ENCODE measurements around the gene PPIL1. TPM values are rescaled to one million over a fixed set of nuclear protein-coding genes. Genes with fewer than 3 reads are reported as not detected.
A peak's percentile ranks its signal among the peaks of the same experiment; 100 is the strongest.

Gene PPIL1
- total and polyA plus RNA-seq, 8 donors = 0.87 to 33.7 (median 17.1) TPM; not detected in 1

- intact Hi-C loops (cut with DNase I; ENCODE audit: low total_unique reads) = no loop called here
- WGBS, 5 donors = 76 to 89% (median 83%) methylated on average over 6 of the region's 6 CpGs
- peak overlapping the region in 3 of 5 donors; percentile 20 to 54 (median 42) for H3K27ac ChIP-seq
- DNase-seq = peak in 1 of 2 donors; percentile 34
- no peak for TF ChIP-seq POLR2A (IDR thresholded peaks at IDR 0.05)
- TF ChIP-seq EP300 (IDR thresholded peaks at IDR 0.05) = no peak
- no peak for TF ChIP-seq POLR2AphosphoS5 (IDR thresholded peaks at IDR 0.05)
- no peak for TF ChIP-seq CTCF (IDR thresholded peaks at IDR 0.05)
- no peak overlapping the region for H3K4me3 ChIP-seq
- H3K36me3 ChIP-seq = peaks cover 5 to 55% (median 40%) of the 10 kb centered on the region in 4 donors
- no peaks in the 10 kb centered on the region for H3K27me3 ChIP-seq
- H3K9me3 ChIP-seq = no peaks in the 10 kb centered on the region
- peaks cover 0 to 19% (median 2%) of the 10 kb centered on the region in 4 donors for H3K4me1 ChIP-seq
Measured at GRCh38 chr6:36858407-36858981, 16.1 kb downstream of the PPIL1 start.

- TF ChIP-seq EP300 (IDR thresholded peaks at IDR 0.05) = no peak
- TF ChIP-seq POLR2A (IDR thresholded peaks at IDR 0.05) = no peak
- no peak for TF ChIP-seq POLR2AphosphoS5 (IDR thresholded peaks at IDR 0.05)
- TF ChIP-seq CTCF (IDR thresholded peaks at IDR 0.05) = no peak
- intact Hi-C loops (cut with DNase I; ENCODE audit: low total_unique reads) = no loop called here
- DNase-seq = no peak
- no peak overlapping the region for H3K4me3 ChIP-seq
- 96 to 98% (median 97%) methylated on average over 4 of the region's 4 CpGs for WGBS, 5 donors
- H3K27me3 ChIP-seq = no peaks in the 10 kb centered on the region
- H3K9me3 ChIP-seq = no peaks in the 10 kb centered on the region
- H3K27ac ChIP-seq = no peak overlapping the region
- H3K4me1 ChIP-seq = peaks cover 0 to 27% (median 7%) of the 10 kb centered on the region in 4 donors
- peaks cover 5 to 46% (median 34%) of the 10 kb centered on the region in 4 donors for H3K36me3 ChIP-seq
Measured at GRCh38 chr6:36857325-36857724, 17.3 kb downstream of the PPIL1 start.

- H3K9me3 ChIP-seq = no peaks in the 10 kb centered on the region
- intact Hi-C loops (cut with DNase I; ENCODE audit: low total_unique reads) = no loop called here
- peaks cover 0 to 37% (median 12%) of the 10 kb centered on the region in 4 donors for H3K4me1 ChIP-seq
- H3K27ac ChIP-seq = peak overlapping the region in 1 of 5 donors; percentile 21
- WGBS, 5 donors = 71 to 78% (median 76%) methylated on average over 8 of the region's 8 CpGs
- DNase-seq = peak in 1 of 2 donors; percentile 17
- H3K36me3 ChIP-seq = peaks cover 5 to 45% (median 30%) of the 10 kb centered on the region in 4 donors
- no peak overlapping the region for H3K4me3 ChIP-seq
- no peaks in the 10 kb centered on the region for H3K27me3 ChIP-seq
- TF ChIP-seq POLR2AphosphoS5 (IDR thresholded peaks at IDR 0.05) (no peak), EP300 (IDR thresholded peaks at IDR 0.05) (no peak)
Measured at GRCh38 chr6:36856277-36856676, 18.3 kb downstream of the PPIL1 start.

- Histone ChIP-seq H3K27me3 (no peaks in the 10 kb centered on the region), H3K27ac (peak overlapping the region in 1 of 5 donors; percentile 21), H3K36me3 (peaks cover 5 to 45% (median 30%) of the 10 kb centered on the region in 4 donors), H3K4me1 (peaks cover 0 to 41% (median 13%) of the 10 kb centered on the region in 4 donors), H3K4me3 (no peak overlapping the region), H3K9me3 (peaks cover 0 to 3% (median 0%) of the 10 kb centered on the region in 4 donors)
- no peak for DNase-seq
- no peak for TF ChIP-seq POLR2AphosphoS5 (IDR thresholded peaks at IDR 0.05)
- TF ChIP-seq CTCF (IDR thresholded peaks at IDR 0.05) = no peak
- no peak for TF ChIP-seq EP300 (IDR thresholded peaks at IDR 0.05)
- TF ChIP-seq POLR2A (IDR thresholded peaks at IDR 0.05) = no peak
- intact Hi-C loops (cut with DNase I; ENCODE audit: low total_unique reads) = no loop called here
- WGBS, 5 donors = 91 to 95% (median 93%) methylated on average over 10 of the region's 10 CpGs
Measured at GRCh38 chr6:36855750-36856149, 18.9 kb downstream of the PPIL1 start.

GRCh38 chr6:36853325-36853724 lies 21.3 kb downstream of the PPIL1 start:
- WGBS, 5 donors = 64 to 78% (median 72%) methylated on average over 5 of the region's 5 CpGs
- H3K9me3 ChIP-seq = peaks cover 0 to 6% (median 0%) of the 10 kb centered on the region in 4 donors
- peaks cover 5 to 40% (median 30%) of the 10 kb centered on the region in 4 donors for H3K36me3 ChIP-seq
- peak overlapping the region in 4 of 5 donors; percentile 52 to 82 (median 66) for H3K27ac ChIP-seq
- peaks cover 0 to 50% (median 21%) of the 10 kb centered on the region in 4 donors for H3K4me1 ChIP-seq
- no peak overlapping the region for H3K4me3 ChIP-seq
- DNase-seq = peak in 1 of 2 donors; percentile 32
- no peaks in the 10 kb centered on the region for H3K27me3 ChIP-seq
- intact Hi-C loops (cut with DNase I; ENCODE audit: low total_unique reads) = no loop called here
- TF ChIP-seq POLR2AphosphoS5 (IDR thresholded peaks at IDR 0.05) (peak; percentile 34 to 70 (median 57)), POLR2A (IDR thresholded peaks at IDR 0.05) (no peak), EP300 (IDR thresholded peaks at IDR 0.05) (no peak), CTCF (IDR thresholded peaks at IDR 0.05) (no peak)

Measured in stomach (tissue), 9 donors.